Activated CD8-positive, alpha-beta memory T cell treated with anti-CD3 and anti-CD28 coated beads for 4 hours (primary cell): Measurements from ENCODE around the gene AVPI1.
A peak's percentile ranks its signal among the peaks of the same experiment; 100 is the strongest.
"Not testable (repeated sequence)": the region's sequence is repeated elsewhere in the genome, so short reads cannot be mapped to it uniquely, and the experiment has no call there.

Experiments
- DNase-seq, 2 donors: peaks; one replicate each; pipeline ENCODE4 v3.0.0-alpha.2; 2020; ENCODE audit warnings: low read depth in 2 of 2

The AVPI1 gene

GRCh38 chr10:97711640-97712572 lies 24.9 kb upstream of the AVPI1 start:
- no peak for DNase-seq

- no peak for DNase-seq
Measured at GRCh38 chr10:97708976-97709946, 22.2 kb upstream of the AVPI1 start.

- no peak for DNase-seq
Measured at GRCh38 chr10:97708167-97708566, 21.1 kb upstream of the AVPI1 start.

GRCh38 chr10:97707134-97707861 lies 20.3 kb upstream of the AVPI1 start:
- DNase-seq = no peak

- no peak for DNase-seq
Measured at GRCh38 chr10:97705006-97705670, 18.1 kb upstream of the AVPI1 start.

- no peak for DNase-seq
Measured at GRCh38 chr10:97704341-97704740, 17.3 kb upstream of the AVPI1 start.

- DNase-seq = no peak
Measured at GRCh38 chr10:97703398-97704067, 16.5 kb upstream of the AVPI1 start.

- peak in 1 of 2 donors; percentile 13 for DNase-seq
Measured at GRCh38 chr10:97701438-97702069, 14.5 kb upstream of the AVPI1 start.

GRCh38 chr10:97698072-97698655 lies 11.1 kb upstream of the AVPI1 start:
- not testable (repeated sequence) for DNase-seq

GRCh38 chr10:97690133-97690532 lies 3.1 kb upstream of the AVPI1 start:
- no peak for DNase-seq

GRCh38 chr10:97689559-97690020 lies 2.5 kb upstream of the AVPI1 start:
- DNase-seq = no peak

GRCh38 chr10:97687785-97688781 lies 1.0 kb upstream of the AVPI1 start:
- DNase-seq = no peak

GRCh38 chr10:97686301-97686961 lies 610 bp downstream of the AVPI1 start:
- DNase-seq = no peak

GRCh38 chr10:97685395-97685958 lies 1.6 kb downstream of the AVPI1 start:
- no peak for DNase-seq

GRCh38 chr10:97684866-97685394 lies 2.1 kb downstream of the AVPI1 start:
- no peak for DNase-seq

- DNase-seq = not testable (repeated sequence)
Measured at GRCh38 chr10:97684368-97684713, 2.7 kb downstream of the AVPI1 start.
